PFSK-1 (cell line): Measurements from ENCODE around the gene MROH2B.

Experiments
- FOXP2 ChIP-seq: optimal IDR thresholded peaks from 2 replicates; pipeline ENCODE3; 2011; ENCODE audit warnings: borderline replicate concordance, control low read depth, inconsistent platforms; ENCODE audit not compliant: insufficient read depth; ENCODE audit errors: extremely low read length, extremely low read depth
- POLR2AphosphoS5 ChIP-seq: IDR thresholded peaks from 2 replicates; pipeline ENCODE4 v1.6.1; 2012; ENCODE audit warnings: low read depth, mild to moderate bottlenecking, control low read depth, low read length, moderate library complexity
- REST ChIP-seq, 2 experiments: IDR thresholded peaks; 2 replicates each; pipeline versions ENCODE4 v1.6.1 to v1.8.0; 2011 to 2012; ENCODE audit warnings: low read depth in 2 of 2, low read length in 2 of 2, control low read depth in 1 of 2, inconsistent platforms in 1 of 2, mild to moderate bottlenecking in 1 of 2, moderate library complexity in 1 of 2; ENCODE audit not compliant: insufficient read depth in 1 of 2
- SIN3A ChIP-seq: IDR thresholded peaks from 2 replicates; pipeline ENCODE4 v1.6.1; 2012; ENCODE audit warnings: mild to moderate bottlenecking, low read length, moderate library complexity, borderline replicate concordance; ENCODE audit not compliant: insufficient read depth
- TAF1 ChIP-seq: IDR thresholded peaks from 2 replicates; pipeline ENCODE4 v1.6.1; 2012; ENCODE audit warnings: low read length, control low read depth, borderline replicate concordance; ENCODE audit not compliant: insufficient read depth

- TF ChIP-seq REST (IDR thresholded peaks at IDR 0.05; ENCODE audit: insufficient read depth in 1 of 2, low read depth in 2 of 2, low read length in 2 of 2) (no peak), POLR2AphosphoS5 (no peak), SIN3A (no peak), FOXP2 (no peak), TAF1 (no peak)
Observed at GRCh38 chr5:40991981-40992559, 79.1 kb downstream of the MROH2B start.
